DND-41 (cell line): ENCODE measurements around the gene RABGAP1L.

Experiments
- ATAC-seq: fragments of 200-7000 bp; cut with Tn5 transposase; 3 replicates; pipeline ENCODE4 v1.9.1; 2021; ENCODE audit warnings: low read depth; ENCODE audit not compliant: insufficient read depth
- DNase-seq: peaks from one replicate; pipeline ENCODE4 v3.0.0-alpha.2; 2020
- H2AFZ ChIP-seq: 2 replicates; pipeline ENCODE4 v1.6.0; 2012; ENCODE audit warnings: low read depth, low read length
- H3K27ac ChIP-seq: 2 replicates; pipeline ENCODE4 v1.5.1; 2012; ENCODE audit warnings: low read length, inconsistent platforms
- H3K27me3 ChIP-seq: fragments of 200-600 bp; sonication (generic); 2 replicates; pipeline ENCODE4 v1.6.0; 2012; ENCODE audit warnings: low read length, mild to moderate bottlenecking, inconsistent platforms; ENCODE audit not compliant: insufficient read depth, poor library complexity
- H3K36me3 ChIP-seq: 2 replicates; pipeline ENCODE4 v1.5.1; 2012; ENCODE audit warnings: low read length, inconsistent platforms; ENCODE audit not compliant: insufficient read depth
- H3K4me1 ChIP-seq: 2 replicates; pipeline ENCODE4 v1.5.1; 2012; ENCODE audit warnings: mild to moderate bottlenecking, low read length; ENCODE audit not compliant: insufficient read depth
- H3K4me2 ChIP-seq: 2 replicates; pipeline ENCODE4 v1.6.0; 2012; ENCODE audit warnings: mild to moderate bottlenecking, moderate library complexity, low read length, inconsistent platforms; ENCODE audit not compliant: insufficient read depth
- H3K4me3 ChIP-seq, 2 experiments: fragments of 200-600 bp in 1 of 2; shearing (Covaris generic) in 1 of 2; 2 replicates each; pipeline ENCODE4 v1.5.1; 2012 to 2016; ENCODE audit warnings: inconsistent platforms in 2 of 2, low read length in 2 of 2, mild to moderate bottlenecking in 2 of 2, low read depth in 1 of 2, moderate library complexity in 1 of 2
- H3K79me2 ChIP-seq: 2 replicates; pipeline ENCODE4 v1.6.0; 2012; ENCODE audit warnings: low read length, inconsistent platforms; ENCODE audit not compliant: insufficient read depth
- H3K9ac ChIP-seq: 2 replicates; pipeline ENCODE4 v1.6.0; 2012; ENCODE audit warnings: low read depth, mild to moderate bottlenecking, inconsistent platforms, low read length, moderate library complexity
- H3K9me3 ChIP-seq: 2 replicates; pipeline ENCODE4 v1.5.1; 2012; ENCODE audit warnings: low read length, moderate library complexity, mild to moderate bottlenecking, inconsistent platforms; ENCODE audit not compliant: insufficient read depth, severe bottlenecking
- H4K20me1 ChIP-seq: 2 replicates; pipeline ENCODE4 v1.6.0; 2012; ENCODE audit warnings: low read length; ENCODE audit not compliant: insufficient read depth
- CTCF ChIP-seq: IDR thresholded peaks from 2 replicates; pipeline ENCODE4 v1.5.1; 2012; ENCODE audit warnings: borderline replicate concordance, low read length, moderate library complexity, mild to moderate bottlenecking; ENCODE audit not compliant: poor library complexity, severe bottlenecking; ENCODE audit errors: extremely low read depth
- EZH2 ChIP-seq: IDR thresholded peaks from 3 replicates; pipeline ENCODE4 v1.6.1; 2012; ENCODE audit warnings: borderline replicate concordance, low read depth, mild to moderate bottlenecking, moderate library complexity, low read length, inconsistent platforms; ENCODE audit not compliant: severe bottlenecking

The RABGAP1L gene

GRCh38 chr1:174726880-174727585 lies 567.7 kb downstream of the RABGAP1L start:
- no peaks in the 10 kb centered on the region for H3K9me3 ChIP-seq
- H3K9ac ChIP-seq: no peak overlapping the region
- no peak for DNase-seq
- TF ChIP-seq EZH2: no peak
- TF ChIP-seq CTCF: no peak
- H2AFZ ChIP-seq: no peak overlapping the region
- no peak overlapping the region for H3K4me2 ChIP-seq
- no peaks in the 10 kb centered on the region for H3K36me3 ChIP-seq
- no peaks in the 10 kb centered on the region for H3K27me3 ChIP-seq
- no peaks in the 10 kb centered on the region for H4K20me1 ChIP-seq
- H3K79me2 ChIP-seq: no peaks in the 10 kb centered on the region
- no peak for ATAC-seq
- H3K4me3 ChIP-seq: no peak overlapping the region
- no peak overlapping the region for H3K27ac ChIP-seq
- H3K4me1 ChIP-seq: no peaks in the 10 kb centered on the region

GRCh38 chr1:174734270-174734669 lies 575.0 kb downstream of the RABGAP1L start:
- Histone ChIP-seq H3K36me3 (no peaks in the 10 kb centered on the region), H3K4me2 (no peak overlapping the region), H3K4me3 (no peak overlapping the region), H3K4me1 (no peaks in the 10 kb centered on the region), H3K79me2 (no peaks in the 10 kb centered on the region), H3K27ac (no peak overlapping the region), H3K9ac (no peak overlapping the region), H3K27me3 (no peaks in the 10 kb centered on the region), H3K9me3 (no peaks in the 10 kb centered on the region), H4K20me1 (no peaks in the 10 kb centered on the region), H2AFZ (no peak overlapping the region)
- TF ChIP-seq EZH2 (no peak), CTCF (no peak)
- DNase-seq (no peak), ATAC-seq (no peak)

GRCh38 chr1:174736831-174737230 lies 577.5 kb downstream of the RABGAP1L start:
- no peak for ATAC-seq

More at GRCh38 chr1:174736831-174737230, 577.5 kb downstream of the RABGAP1L start:
- Histone ChIP-seq H3K9me3 (no peaks in the 10 kb centered on the region), H3K4me1 (no peaks in the 10 kb centered on the region), H3K36me3 (no peaks in the 10 kb centered on the region), H3K4me3 (no peak overlapping the region), H2AFZ (no peak overlapping the region), H3K9ac (no peak overlapping the region), H3K27me3 (no peaks in the 10 kb centered on the region), H3K79me2 (no peaks in the 10 kb centered on the region), H3K4me2 (no peak overlapping the region), H4K20me1 (no peaks in the 10 kb centered on the region), H3K27ac (no peak overlapping the region)
- no peak for TF ChIP-seq CTCF
- no peak for TF ChIP-seq EZH2
- no peak for DNase-seq
